HG02938 (cell line): ENCODE measurements around the gene NRL.
"Not testable (repeated sequence)": the region's sequence is repeated elsewhere in the genome, so short reads cannot be mapped to it uniquely, and the experiment has no call there.

ENCODE experiments used
- ATAC-seq: cut with Tn5 transposase; IDR thresholded peaks from one replicate; pipeline ENCODE4 v1.9.1; 2021; ENCODE audit warnings: mild to moderate bottlenecking, moderate library complexity; ENCODE audit not compliant: unreplicated experiment

The NRL gene

DNA sequence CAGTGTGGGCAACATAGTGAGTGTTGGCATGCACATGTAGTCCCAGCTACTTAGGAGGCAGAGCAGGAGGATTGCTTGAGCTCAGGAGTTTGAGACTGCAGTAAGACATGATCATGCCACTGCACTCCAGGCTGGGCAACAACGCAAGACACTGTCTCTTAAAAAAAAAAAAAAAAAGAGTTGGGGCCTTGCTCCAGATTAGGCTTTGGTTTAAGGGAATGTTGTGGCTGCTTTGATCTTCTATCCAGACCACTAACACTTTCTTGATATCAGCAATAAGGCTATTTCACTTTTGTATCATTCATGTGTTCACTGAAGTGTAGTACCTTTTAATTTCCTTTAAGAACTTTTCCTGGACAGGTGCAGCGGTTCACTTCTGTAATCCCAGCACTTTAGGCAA lies 12.9 kb upstream of the NRL start:
- ATAC-seq, result no peak

DNA sequence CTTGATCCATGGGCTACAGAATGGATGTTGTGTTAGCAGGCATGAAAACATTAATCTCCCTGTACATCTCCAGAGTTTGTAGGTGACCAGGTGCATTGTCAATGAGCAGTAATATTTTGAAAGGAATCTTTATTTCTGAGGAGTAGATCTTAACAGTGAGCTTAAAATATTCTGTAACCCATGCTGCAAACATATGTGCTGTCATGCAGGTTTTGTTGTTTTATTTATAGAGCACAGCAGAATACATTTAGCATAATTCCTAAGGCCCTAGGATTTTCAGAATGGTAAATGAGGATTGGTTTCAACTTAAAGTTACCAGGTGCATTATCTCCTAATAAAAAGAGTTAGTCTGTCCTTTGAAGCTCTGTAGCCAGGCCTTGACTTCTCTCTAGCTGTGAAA lies 12.2 kb upstream of the NRL start:
- no peak for ATAC-seq

DNA sequence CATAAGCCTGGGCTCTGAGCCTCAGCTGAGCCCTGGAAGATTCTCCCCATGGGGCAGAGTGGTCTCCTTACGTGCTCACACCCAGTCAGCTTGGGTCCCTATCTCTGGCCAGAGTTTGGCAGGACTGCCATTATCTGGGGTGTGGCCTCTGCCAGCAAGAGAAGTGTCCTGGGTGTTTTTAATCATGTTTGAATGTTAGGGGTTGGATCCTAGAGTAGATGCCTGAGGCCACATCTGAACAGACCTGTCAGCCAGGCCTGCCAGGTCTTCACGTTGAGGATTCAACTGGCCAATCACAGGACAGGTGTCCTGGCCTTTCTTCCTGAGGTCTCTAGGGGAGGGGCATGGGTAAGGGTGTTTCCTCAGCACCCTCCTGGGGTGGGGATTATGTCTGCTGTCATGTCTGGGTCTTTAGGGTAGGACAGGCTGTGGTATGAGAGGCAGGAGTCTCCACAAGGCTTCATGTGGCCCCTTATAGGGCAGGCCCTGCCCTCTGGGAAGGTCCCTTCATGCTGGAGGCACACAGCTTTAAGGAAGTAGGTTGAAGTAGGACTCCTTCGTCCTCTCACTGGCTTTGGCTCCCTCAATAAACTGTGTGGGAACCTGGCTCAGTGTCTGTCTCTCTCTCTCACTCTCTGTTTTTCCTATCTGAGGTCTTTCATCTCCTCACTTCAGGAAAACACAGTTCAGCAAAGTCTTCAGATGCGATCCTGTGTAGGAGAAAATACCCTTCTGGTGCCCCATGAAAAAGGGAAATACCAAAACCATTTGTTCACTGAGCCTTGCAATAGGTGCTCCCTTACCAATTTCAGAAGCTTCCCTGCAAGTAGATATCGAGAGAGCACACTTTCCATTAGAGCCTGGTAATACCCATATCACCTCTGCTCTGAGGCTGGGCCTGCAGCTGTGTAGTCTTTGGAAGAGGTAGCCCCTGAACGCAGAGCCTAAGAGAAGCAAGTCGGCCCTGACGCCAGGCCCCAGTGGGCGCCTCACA lies 9.0 kb upstream of the NRL start:
- ATAC-seq, result no peak

DNA sequence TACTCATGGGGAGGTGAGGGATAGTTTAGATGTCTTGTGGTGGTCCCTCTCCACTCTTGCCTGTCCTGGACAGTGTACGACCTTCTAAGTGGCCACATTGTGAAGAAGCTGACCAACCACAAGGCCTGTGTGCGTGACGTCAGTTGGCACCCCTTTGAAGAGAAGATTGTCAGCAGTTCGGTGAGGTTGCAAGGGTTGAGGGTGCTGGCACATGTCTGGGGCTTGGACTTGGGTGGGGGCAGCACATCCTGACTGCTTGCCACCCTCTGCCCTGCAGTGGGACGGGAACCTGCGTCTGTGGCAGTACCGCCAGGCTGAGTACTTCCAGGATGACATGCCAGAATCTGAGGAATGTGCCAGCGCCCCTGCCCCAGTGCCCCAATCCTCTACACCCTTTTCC lies 8.1 kb upstream of the NRL start:
- ATAC-seq, result no peak

DNA sequence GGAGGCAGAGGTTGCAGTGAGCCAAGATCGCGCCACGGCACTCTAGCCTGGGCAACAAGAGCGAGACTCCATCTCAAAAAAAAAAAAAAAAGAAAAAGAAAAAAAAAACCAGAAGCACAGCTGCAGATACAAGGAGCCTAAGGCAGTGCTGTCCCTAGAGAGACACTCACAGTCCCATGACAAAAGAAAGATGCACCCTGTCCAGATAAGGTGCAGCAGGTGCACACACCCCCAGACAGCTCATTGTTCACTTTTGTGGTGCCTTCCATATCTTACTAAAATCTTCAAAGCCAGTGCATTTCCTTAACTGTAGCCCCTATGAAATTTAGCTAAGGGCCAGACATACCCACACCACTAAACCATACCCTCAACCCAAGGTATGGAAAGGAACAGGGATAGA lies 7.7 kb upstream of the NRL start:
- ATAC-seq, result no peak

DNA sequence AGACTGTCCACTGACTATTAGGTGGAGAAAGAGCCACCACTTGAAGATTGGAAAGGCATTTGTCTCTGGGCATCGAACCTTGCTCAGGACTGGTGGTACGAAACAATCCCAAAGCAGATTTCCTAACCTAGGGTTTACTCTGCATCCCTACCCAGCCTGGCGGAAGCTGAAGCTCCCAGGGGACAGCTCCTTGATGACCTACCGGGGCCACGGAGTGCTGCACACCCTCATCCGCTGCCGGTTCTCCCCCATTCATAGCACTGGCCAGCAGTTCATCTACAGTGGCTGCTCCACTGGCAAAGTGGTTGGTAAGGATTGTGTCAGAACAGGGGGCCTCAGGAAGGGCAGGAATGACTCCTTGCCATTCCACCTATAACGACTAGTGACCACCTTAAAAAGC lies 6.5 kb upstream of the NRL start:
- ATAC-seq, result no peak

DNA sequence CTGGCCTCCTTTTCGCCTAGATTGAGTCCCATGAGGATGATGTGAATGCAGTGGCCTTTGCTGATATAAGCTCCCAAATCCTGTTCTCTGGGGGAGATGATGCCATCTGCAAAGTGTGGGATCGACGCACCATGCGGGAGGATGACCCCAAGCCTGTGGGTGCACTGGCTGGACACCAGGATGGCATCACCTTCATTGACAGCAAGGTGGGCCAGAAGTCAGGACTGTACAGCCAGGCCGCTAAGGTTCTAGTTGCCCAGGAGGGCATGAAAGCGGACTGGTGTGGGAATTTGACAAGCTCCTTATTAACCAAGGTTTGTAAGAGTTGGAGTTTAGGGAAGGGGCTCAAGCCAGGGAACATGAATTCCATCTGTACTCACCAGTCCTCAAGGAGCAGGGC lies 4.9 kb upstream of the NRL start:
- ATAC-seq, result no peak

DNA sequence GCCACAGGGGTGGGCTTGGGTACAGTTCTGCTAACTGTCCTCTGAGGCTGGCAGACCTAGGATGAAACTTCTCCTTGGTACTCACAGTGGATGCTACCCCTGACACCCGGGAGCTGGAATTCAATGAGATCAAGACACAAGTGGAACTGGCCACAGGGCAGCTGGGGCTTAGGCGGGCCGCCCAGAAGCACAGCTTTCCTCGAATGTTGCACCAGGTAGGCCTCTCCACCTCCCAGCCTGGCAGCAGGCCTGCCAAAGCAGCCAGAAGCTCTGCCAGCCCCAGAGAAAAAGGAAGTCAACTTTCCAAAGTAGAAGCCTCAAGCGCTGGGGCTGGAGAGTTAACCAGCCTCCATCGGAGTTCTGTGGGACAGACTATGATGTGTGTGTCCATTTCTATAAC lies 2.4 kb upstream of the NRL start:
- ATAC-seq, result no peak

DNA sequence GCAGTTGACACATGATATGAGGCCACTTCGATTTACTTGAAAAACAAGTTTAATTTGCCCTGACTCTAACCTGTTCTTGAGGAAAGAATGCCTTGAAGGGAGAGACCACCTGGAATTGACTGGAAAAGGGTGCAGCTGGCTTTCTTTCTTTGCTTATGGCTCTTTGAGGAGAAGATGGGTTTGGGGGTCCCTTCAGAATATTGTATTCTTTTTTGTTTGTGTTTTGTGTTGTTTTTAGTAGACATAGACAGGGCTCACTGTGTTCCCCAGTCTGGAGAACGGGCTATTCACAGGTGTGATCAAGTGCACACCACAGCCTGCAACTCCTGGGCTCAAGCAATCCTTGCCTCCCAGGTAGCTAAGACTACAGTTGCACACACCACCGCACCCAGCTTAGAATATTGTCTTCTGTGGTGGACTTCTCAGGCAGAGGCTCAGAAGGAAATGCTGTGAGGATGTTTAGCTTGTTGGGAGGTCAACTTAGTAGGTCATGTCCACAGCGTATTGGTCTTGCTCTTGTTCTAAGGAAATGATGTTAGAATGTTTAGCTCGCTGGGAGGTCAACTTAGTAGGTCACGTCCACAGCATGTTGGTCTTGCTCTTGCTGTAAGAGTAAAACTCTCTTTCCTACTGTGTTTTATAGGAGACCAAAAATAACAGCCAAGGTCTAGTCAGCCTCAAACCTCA lies 1.5 kb upstream of the NRL start:
- ATAC-seq, result no peak

DNA sequence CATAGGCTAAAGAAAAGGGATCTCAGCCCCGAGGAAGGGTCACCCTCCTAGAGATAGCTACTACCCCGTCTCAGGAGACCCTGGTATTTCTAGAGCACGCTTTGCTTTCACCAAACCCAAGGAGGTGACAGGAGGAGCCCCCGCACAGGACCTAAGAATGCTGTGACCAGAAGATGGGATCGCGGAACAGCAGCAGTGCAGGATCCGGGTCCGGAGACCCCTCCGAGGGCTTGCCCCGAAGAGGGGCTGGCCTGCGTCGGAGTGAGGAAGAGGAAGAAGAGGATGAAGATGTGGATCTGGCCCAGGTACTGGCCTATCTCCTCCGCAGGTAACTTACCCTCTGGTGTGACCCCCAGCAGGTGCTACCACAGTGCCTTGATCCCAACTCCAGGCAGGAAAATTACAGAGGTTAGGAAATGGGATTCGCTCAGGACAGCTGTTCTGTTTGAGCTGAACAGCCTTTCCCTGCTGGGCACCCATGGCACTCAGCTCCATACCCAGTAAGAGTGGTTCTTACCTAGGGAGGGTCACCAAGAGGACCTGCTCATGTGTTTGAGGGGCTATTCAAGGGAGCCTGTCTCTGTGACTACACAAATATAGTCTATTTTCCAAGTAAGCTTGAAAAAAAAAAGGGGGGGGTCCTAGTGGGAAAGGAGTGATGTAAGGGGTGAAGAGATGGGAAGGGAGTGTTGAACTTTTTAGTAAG lies 826 bp upstream of the NRL start:
- ATAC-seq, result no peak

DNA sequence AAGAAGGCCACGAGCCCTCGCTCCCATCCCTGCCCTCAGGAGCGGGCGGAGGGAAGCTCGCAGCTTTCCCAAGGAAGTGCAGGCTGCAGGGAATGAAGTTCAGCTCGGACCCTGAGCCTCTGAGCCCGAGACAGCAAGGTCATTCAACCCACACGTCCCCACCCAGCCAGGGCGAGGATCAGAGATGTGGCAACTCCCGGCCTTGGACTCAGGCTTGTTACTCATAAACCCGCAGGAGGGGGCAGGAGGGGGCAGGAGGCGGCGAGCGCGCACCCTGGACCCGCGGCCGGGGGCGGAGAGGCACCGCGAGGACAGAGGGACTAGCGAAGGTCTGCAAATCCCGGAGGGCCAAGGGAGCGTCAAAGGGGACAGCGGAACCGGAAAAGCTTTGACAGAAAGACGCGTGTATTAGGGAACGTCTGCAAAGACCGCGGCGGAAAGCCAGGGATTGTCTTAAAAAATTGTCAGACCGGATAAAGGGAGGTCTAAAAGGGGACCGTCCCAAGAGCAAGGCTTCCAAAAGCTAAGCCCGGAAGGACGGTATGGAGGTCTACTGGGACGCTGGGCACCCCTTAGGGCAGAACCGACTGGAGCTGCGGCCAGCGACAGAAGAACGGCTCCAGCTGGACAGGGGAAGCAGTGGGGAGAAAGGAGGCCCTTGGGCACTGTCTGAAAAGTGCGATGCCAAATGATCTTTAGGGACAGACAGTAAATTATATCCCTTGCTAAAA lies 783 bp downstream of the NRL start:
- ATAC-seq, result peak; percentile 15

DNA sequence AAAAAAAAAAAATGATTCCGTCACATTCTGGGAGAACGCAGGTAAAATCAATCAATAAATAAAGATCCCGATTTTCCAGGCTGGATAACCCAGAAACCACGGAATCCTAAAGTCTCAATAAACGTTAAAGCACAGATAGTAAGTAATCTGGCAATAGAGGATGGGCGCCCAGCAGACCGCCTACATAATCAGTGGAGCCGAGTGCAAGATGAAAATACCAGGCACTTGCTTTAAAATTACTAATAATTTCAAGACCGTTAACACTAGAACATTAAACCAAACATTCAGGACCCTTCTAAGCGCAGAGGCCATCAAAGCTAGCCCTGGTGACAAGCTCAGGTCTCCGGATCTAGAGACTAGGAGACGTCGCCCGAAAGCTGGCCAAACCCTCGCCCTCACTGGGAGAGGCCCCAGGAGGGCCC lies 1.4 kb downstream of the NRL start:
- ATAC-seq, result no peak

DNA sequence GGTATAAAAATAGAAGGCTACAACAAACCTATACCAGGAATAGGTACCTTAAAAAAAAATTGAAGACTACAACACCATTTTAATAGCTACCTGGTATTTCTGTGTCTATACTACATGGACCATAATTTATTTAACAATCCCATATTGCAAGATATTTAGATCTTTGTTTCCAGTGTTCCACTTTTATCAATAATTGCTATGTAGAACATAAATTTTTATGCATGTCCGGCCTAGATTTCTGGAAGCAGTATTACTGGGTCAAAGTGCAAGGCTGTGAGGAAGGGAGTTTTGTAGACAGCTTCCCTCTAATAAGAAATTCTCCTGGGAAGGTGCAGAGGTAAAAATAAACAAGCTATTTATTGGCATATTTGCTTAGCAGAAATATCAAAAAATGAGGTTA lies 4.2 kb downstream of the NRL start:
- no peak for ATAC-seq

DNA sequence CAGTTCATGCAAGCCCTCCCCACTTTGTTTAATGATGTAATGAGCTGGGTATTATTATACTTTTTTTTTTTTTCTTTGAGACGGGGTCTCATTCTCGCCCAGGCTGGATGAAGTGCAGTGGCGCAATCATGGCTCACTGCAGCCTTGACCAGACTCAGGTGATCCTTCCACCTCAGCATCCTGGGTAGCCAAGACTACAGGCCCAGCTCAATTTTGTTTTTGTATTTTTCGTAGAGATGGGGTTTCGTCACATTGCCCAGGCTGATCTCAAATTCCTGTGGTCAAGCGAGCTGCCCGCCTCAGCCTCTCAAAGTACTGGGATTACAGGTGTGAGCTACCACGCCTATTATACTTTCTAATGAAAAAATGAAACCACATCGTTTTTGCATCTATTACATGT lies 4.7 kb downstream of the NRL start:
- ATAC-seq, result no peak

DNA sequence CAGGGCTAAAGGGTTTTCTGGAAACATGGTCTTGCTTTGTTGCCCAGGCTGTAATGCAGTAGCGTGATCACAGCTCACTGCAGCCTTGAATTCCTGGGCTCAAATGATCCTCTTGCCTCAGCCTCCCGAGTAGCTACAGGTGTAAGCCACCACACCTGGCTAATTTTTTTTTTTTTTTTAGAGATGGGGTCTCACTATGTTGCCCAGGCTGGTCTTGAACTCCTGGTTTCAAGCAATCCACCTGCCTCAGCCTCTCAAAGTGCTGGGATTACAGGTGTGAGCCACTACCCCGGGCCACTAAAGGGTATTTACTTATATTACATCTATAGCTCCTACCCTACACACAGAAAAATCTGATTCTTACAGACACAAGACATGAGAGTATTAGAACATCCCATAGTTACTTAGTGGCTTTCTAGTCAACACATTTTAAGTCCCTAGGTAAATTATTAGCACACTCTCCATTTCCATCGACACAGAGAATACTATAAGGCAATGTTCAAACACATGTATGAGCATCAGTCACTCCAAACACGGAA lies 6.3 kb downstream of the NRL start:
- ATAC-seq, result no peak

DNA sequence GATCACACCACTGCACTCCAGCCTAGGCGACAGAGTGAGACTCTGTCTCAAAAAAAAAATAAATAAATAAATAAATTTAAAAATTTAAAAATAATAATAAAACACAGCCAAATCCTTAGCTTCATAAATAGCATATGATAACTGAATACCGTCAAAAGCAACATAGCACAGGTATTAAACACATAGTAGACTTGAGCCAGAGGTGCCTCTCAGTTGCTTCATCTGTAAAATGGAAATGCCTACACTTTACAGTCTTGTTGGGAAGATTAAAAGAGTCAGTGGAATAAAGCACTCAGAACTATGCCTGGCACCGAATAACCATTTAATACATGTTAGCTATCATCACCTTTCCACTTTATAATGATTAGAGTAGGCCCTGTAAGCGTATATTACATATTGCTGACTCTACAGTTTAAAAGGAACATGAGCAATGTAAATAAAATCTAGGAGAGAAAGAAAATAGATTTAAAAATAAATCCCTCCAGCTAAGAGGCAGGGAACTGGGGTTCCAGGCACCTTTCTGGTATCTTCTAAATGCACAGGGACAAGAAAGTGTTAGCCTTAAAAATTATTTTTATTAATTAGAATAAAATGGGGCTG lies 8.0 kb downstream of the NRL start:
- no peak for ATAC-seq

DNA sequence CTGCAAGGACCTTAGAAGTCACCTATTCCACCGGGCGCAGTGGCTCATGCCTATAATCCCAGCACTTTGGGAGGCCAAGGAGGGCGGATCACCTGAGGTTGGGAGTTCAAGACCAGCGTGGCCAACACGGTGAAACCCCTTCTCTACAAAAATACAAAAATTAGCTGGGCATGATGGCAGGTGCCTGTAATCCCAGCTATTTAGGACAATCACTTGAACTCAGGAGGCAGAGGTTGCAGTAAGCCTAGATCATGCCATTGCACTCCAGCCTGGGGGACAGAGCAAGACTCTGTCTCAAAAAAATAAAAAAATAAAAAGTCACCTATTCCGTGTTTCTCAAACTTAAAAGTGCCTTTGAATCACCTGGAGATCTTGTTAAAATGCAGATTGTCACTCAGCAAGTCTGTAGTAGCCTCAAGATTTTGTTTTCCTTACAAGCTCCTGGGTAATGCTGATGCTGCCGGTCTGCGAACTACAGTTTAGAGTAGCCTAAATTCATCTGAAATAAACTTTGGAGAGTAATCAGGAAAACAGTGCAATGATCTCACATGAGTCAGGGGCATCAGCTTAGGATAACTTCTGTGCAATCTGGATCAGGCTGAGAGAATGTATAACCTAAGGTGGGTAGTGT lies 9.0 kb downstream of the NRL start:
- not testable (repeated sequence) for ATAC-seq

DNA sequence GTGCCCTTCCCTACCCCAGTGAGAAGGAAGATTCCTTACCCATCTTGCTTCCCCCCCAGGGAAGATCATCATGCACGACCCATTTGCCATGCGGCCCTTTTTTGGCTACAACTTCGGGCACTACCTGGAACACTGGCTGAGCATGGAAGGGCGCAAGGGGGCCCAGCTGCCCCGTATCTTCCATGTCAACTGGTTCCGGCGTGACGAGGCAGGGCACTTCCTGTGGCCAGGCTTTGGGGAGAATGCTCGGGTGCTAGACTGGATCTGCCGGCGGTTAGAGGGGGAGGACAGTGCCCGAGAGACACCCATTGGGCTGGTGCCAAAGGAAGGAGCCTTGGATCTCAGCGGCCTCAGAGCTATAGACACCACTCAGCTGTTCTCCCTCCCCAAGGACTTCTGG lies 11.3 kb downstream of the NRL start:
- ATAC-seq, result no peak

DNA sequence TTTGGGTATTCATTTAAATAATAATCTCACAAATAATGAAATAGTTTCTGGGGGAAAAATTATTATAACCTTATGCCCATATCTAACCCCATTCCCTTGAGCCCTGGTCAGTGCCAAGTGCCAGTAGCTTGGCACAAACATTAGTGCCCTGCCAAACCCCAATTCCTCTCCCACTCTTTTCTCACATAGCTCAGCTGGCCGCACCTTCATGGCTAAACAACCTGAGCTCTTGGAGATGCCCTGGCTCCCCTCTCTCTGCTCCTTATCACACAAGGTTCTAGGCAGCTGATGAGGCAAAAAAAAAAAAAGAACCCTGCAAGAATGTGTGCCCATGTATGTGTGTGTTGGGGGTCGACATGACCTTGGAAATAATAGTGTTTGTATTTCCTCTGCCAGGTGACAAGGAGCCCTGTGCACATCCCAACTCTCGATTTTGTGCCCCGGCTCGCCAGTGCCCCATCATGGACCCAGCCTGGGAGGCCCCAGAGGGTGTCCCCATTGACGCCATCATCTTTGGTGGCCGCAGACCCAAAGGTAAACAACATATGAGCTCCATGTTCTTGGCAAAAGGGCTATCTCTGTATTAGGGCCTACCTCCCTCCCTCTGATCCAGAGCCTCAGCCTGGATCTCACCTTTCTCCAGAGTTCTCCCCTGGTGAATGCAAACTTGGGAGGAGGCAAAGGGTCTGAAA lies 12.2 kb downstream of the NRL start:
- no peak for ATAC-seq
